WTC11 (cell line): Measurements from ENCODE around the gene MVD. TPM values are rescaled to one million over a fixed set of nuclear protein-coding genes. Genes with fewer than 3 reads are reported as not detected.
"Not testable (repeated sequence)": the region's sequence is repeated elsewhere in the genome, so short reads cannot be mapped to it uniquely, and the experiment has no call there.

Source experiments
- ATAC-seq: fragments of 200-7000 bp; cut with Tn5 transposase; 2 replicates; pipeline ENCODE4 v1.10.0; 2021; ENCODE audit warnings: mild to moderate bottlenecking, moderate library complexity
- CTCF ChIA-PET: fragments of 300-600 bp; sonication (Branson Sonifier 250); formaldehyde crosslinking; loops from one replicate; lab custom pipeline; 2021; ENCODE audit warnings: antibody characterized with exemption; lab: Charles Lee
- POLR2A ChIA-PET: fragments of 350-600 bp; sonication (Branson Sonifier 250); formaldehyde crosslinking; loops from one replicate; lab custom pipeline; 2021; ENCODE audit warnings: antibody characterized with exemption; lab: Charles Lee
- DNase-seq: peaks from one replicate; pipeline ENCODE4 v3.0.0; 2021; ENCODE audit warnings: low spot score
- H3K27ac Mint-ChIP-seq: 2 replicates; pipeline ENCODE4 v1.8.0; 2021; ENCODE audit warnings: mixed read lengths
- H3K27me3 Mint-ChIP-seq: 2 replicates; pipeline ENCODE4 v1.8.0; 2021; ENCODE audit warnings: low read depth, mild to moderate bottlenecking, moderate library complexity, mixed read lengths
- H3K36me3 Mint-ChIP-seq: 2 replicates; pipeline ENCODE4 v1.8.0; 2021; ENCODE audit warnings: mixed read lengths
- H3K4me1 Mint-ChIP-seq: 2 replicates; pipeline ENCODE4 v1.8.0; 2022; ENCODE audit warnings: mixed read lengths
- H3K4me3 Mint-ChIP-seq: 2 replicates; pipeline ENCODE4 v1.8.0; 2021; ENCODE audit warnings: mild to moderate bottlenecking, moderate library complexity, mixed read lengths
- H3K9me3 Mint-ChIP-seq: 2 replicates; pipeline ENCODE4 v1.8.0; 2021; ENCODE audit warnings: mixed read lengths
- ATF1 ChIP-seq: sonication (generic); formaldehyde crosslinking; IDR thresholded peaks from 2 replicates; pipeline ENCODE4 v1.8.1; 2023; ENCODE audit warnings: mild to moderate bottlenecking, moderate library complexity, missing genetic modification reagents
- FOXK1 ChIP-seq: sonication (generic); formaldehyde crosslinking; IDR thresholded peaks from 2 replicates; pipeline ENCODE4 v1.8.0; 2022; ENCODE audit warnings: mild to moderate bottlenecking, moderate library complexity, missing genetic modification reagents
- GABPB1 ChIP-seq: sonication (generic); formaldehyde crosslinking; IDR thresholded peaks from 2 replicates; pipeline ENCODE4 v1.8.1; 2023; ENCODE audit warnings: mild to moderate bottlenecking, missing genetic modification reagents
- IRF1 ChIP-seq: sonication (generic); formaldehyde crosslinking; IDR thresholded peaks from 2 replicates; pipeline ENCODE4 v1.8.0; 2023; ENCODE audit warnings: missing genetic modification reagents
- KAT7 ChIP-seq: sonication (generic); formaldehyde crosslinking; IDR thresholded peaks from 2 replicates; pipeline ENCODE4 v1.8.1; 2023; ENCODE audit warnings: missing genetic modification reagents, mild to moderate bottlenecking, borderline replicate concordance
- PREB ChIP-seq: sonication (generic); formaldehyde crosslinking; IDR thresholded peaks from 2 replicates; pipeline ENCODE4 v1.8.1; 2022; ENCODE audit warnings: mild to moderate bottlenecking, missing genetic modification reagents, moderate library complexity, borderline replicate concordance
- SMAD3 ChIP-seq: sonication (generic); formaldehyde crosslinking; IDR thresholded peaks from 2 replicates; pipeline ENCODE4 v1.8.0; 2022; ENCODE audit warnings: missing genetic modification reagents, mild to moderate bottlenecking, borderline replicate concordance
- SOX15 ChIP-seq: fragments of 250-450 bp; sonication (Bioruptor Pico); IDR thresholded peaks from 2 replicates; pipeline ENCODE4 v1.9.0; 2021; ENCODE audit warnings: mild to moderate bottlenecking
- SP1 ChIP-seq: sonication (generic); formaldehyde crosslinking; conservative IDR thresholded peaks from 2 replicates; pipeline ENCODE4 v1.8.1; 2022; ENCODE audit warnings: missing genetic modification reagents
- STAT6 ChIP-seq: sonication (generic); formaldehyde crosslinking; conservative IDR thresholded peaks from 2 replicates; pipeline ENCODE4 v1.8.1; 2023; ENCODE audit warnings: mild to moderate bottlenecking, low read depth, missing genetic modification reagents, moderate library complexity
- TEAD4 ChIP-seq: sonication (generic); formaldehyde crosslinking; IDR thresholded peaks from 2 replicates; pipeline ENCODE4 v1.8.0; 2022; ENCODE audit warnings: mild to moderate bottlenecking, missing genetic modification reagents
- TP53 ChIP-seq: sonication (generic); formaldehyde crosslinking; IDR thresholded peaks from 2 replicates; pipeline ENCODE4 v1.8.1; 2023; ENCODE audit warnings: mild to moderate bottlenecking, missing genetic modification reagents
- ZNF121 ChIP-seq: sonication (generic); formaldehyde crosslinking; IDR thresholded peaks from 2 replicates; pipeline ENCODE4 v1.8.0; 2023; ENCODE audit warnings: missing genetic modification reagents
- ZNF396 ChIP-seq: fragments of 250-450 bp; sonication (Bioruptor Pico); IDR thresholded peaks from 2 replicates; pipeline ENCODE4 v1.8.0; 2021; ENCODE audit warnings: mild to moderate bottlenecking, moderate library complexity, borderline replicate concordance
- ZNF425 ChIP-seq: fragments of 250-450 bp; sonication (Bioruptor Pico); conservative IDR thresholded peaks from 2 replicates; pipeline ENCODE4 v1.9.0; 2021; ENCODE audit warnings: mild to moderate bottlenecking
- total RNA-seq: library from RNA; stranded (reverse); gene quantifications from 3 replicates; pipeline ENCODE4 v1.2.3, GENCODE V29; 2021
- TF ChIP-seq, protein P1 (sequence below): fragments of 250-450 bp; sonication (Bioruptor Pico); IDR thresholded peaks from 2 replicates; pipeline ENCODE4 v1.9.0; 2021; ENCODE audit warnings: mild to moderate bottlenecking, borderline replicate concordance
- TF ChIP-seq, protein P2 (sequence below): sonication (generic); formaldehyde crosslinking; IDR thresholded peaks from 2 replicates; pipeline ENCODE4 v1.8.1; 2022; ENCODE audit warnings: mild to moderate bottlenecking, moderate library complexity, missing genetic modification reagents
- TF ChIP-seq, protein P3 (sequence below): fragments of 250-450 bp; sonication (Bioruptor Pico); IDR thresholded peaks from 2 replicates; pipeline ENCODE4 v1.9.0; 2021; ENCODE audit warnings: mild to moderate bottlenecking

The MVD gene
- total RNA-seq, 1 experiment from 2014 or later, result 113 TPM

GRCh38 chr16:88669980-88670379 lies 7.1 kb upstream of the MVD start (continued):
- no peak for TF ChIP-seq TEAD4 (CRISPR knock-in tag)
- TF ChIP-seq, protein P1, sequence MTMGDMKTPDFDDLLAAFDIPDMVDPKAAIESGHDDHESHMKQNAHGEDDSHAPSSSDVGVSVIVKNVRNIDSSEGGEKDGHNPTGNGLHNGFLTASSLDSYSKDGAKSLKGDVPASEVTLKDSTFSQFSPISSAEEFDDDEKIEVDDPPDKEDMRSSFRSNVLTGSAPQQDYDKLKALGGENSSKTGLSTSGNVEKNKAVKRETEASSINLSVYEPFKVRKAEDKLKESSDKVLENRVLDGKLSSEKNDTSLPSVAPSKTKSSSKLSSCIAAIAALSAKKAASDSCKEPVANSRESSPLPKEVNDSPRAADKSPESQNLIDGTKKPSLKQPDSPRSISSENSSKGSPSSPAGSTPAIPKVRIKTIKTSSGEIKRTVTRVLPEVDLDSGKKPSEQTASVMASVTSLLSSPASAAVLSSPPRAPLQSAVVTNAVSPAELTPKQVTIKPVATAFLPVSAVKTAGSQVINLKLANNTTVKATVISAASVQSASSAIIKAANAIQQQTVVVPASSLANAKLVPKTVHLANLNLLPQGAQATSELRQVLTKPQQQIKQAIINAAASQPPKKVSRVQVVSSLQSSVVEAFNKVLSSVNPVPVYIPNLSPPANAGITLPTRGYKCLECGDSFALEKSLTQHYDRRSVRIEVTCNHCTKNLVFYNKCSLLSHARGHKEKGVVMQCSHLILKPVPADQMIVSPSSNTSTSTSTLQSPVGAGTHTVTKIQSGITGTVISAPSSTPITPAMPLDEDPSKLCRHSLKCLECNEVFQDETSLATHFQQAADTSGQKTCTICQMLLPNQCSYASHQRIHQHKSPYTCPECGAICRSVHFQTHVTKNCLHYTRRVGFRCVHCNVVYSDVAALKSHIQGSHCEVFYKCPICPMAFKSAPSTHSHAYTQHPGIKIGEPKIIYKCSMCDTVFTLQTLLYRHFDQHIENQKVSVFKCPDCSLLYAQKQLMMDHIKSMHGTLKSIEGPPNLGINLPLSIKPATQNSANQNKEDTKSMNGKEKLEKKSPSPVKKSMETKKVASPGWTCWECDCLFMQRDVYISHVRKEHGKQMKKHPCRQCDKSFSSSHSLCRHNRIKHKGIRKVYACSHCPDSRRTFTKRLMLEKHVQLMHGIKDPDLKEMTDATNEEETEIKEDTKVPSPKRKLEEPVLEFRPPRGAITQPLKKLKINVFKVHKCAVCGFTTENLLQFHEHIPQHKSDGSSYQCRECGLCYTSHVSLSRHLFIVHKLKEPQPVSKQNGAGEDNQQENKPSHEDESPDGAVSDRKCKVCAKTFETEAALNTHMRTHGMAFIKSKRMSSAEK, result no peak
- no peak for TF ChIP-seq SP1 (CRISPR knock-in tag)
- TF ChIP-seq, all 79 proteins: peak for 0

GRCh38 chr16:88669493-88669892 lies 6.6 kb upstream of the MVD start:
- POLR2A ChIA-PET, H3K27me3 Mint-ChIP-seq, H3K27ac Mint-ChIP-seq, H3K4me1 Mint-ChIP-seq, DNase-seq, ATAC-seq, H3K4me3 Mint-ChIP-seq, H3K9me3 Mint-ChIP-seq: not testable (repeated sequence)
- H3K36me3 Mint-ChIP-seq, result peaks cover 12% of the 10 kb centered on the region
- CTCF ChIA-PET, result interaction anchor here (2.1 to 8.4 kb wide), 2 partner anchors 11 to 18 kb away, joined by 8 to 111 read pairs; partner anchors contain the start of gene SNAI3

- H3K4me3 Mint-ChIP-seq, result no peak overlapping the region
- DNase-seq (no peak), ATAC-seq (no peak)
- CTCF ChIA-PET, result interaction anchor here (1.1 to 1.6 kb wide), 3 partner anchors 15 to 70 kb away, joined by 3 to 7 read pairs (median 4); no protein-coding TSS in a partner anchor
- H3K36me3 Mint-ChIP-seq, result peaks cover 12% of the 10 kb centered on the region
- peaks cover 7% of the 10 kb centered on the region for H3K9me3 Mint-ChIP-seq
- no peaks in the 10 kb centered on the region; the same call in 1 of the 2 replicates for H3K27me3 Mint-ChIP-seq
- TF ChIP-seq TP53 (CRISPR knock-in tag) (no peak), ZNF396 (CRISPR knock-in tag) (no peak), GABPB1 (no peak), ZNF121 (CRISPR knock-in tag) (no peak), KAT7 (CRISPR knock-in tag) (no peak), PREB (no peak)
- TF ChIP-seq, protein P2, sequence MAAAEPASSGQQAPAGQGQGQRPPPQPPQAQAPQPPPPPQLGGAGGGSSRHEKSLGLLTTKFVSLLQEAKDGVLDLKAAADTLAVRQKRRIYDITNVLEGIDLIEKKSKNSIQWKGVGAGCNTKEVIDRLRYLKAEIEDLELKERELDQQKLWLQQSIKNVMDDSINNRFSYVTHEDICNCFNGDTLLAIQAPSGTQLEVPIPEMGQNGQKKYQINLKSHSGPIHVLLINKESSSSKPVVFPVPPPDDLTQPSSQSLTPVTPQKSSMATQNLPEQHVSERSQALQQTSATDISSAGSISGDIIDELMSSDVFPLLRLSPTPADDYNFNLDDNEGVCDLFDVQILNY (CRISPR knock-in tag), result no peak
- H3K4me1 Mint-ChIP-seq, result peaks cover 5% of the 10 kb centered on the region
- POLR2A ChIA-PET, result no interaction called here
- peak overlapping the region; percentile 91; the same call in 1 of the 2 replicates for H3K27ac Mint-ChIP-seq
Measured at GRCh38 chr16:88667461-88667860, 4.6 kb upstream of the MVD start.

DNA sequence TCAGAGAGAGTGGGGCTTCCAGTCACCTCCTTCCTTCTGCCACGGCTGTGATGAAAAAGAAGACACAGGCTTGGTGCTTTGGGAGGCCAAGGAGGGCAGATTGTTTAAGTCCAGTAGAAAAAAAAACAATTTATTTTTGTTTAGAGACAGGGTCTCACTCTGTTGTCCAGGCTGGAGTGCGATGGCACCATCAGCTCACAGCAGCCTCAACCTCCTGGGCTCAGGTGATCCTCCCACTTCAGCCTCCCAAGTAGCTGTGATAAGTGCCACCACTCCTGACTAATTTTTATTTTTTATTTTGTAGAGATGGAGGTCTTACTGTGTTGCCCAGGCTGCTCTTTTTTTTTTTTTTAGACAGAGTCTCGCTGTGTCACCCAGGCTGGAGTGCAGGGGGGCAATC lies 2.7 kb upstream of the MVD start:
- Mint-ChIP-seq H3K4me1 (peaks cover 16% of the 10 kb centered on the region), H3K9me3 (peaks cover 7% of the 10 kb centered on the region), H3K4me3 (no peak overlapping the region), H3K27me3 (no peaks in the 10 kb centered on the region; the same call in 1 of the 2 replicates), H3K36me3 (peaks cover 12% of the 10 kb centered on the region), H3K27ac (no peak overlapping the region)
- DNase-seq, result no peak
- ChIA-PET POLR2A (no interaction called here), CTCF (interaction anchor here (0.9 kb wide), 1 partner anchor 10 kb away, joined by 3 read pairs; no protein-coding TSS in a partner anchor)
- no peak for ATAC-seq
- TF ChIP-seq ZNF425 (CRISPR knock-in tag) (no peak), ATF1 (CRISPR knock-in tag) (no peak), SMAD3 (CRISPR knock-in tag) (no peak), IRF1 (CRISPR knock-in tag) (no peak), FOXK1 (no peak), SOX15 (no peak), GABPB1 (no peak), STAT6 (CRISPR knock-in tag) (no peak)
- TF ChIP-seq, protein P3, sequence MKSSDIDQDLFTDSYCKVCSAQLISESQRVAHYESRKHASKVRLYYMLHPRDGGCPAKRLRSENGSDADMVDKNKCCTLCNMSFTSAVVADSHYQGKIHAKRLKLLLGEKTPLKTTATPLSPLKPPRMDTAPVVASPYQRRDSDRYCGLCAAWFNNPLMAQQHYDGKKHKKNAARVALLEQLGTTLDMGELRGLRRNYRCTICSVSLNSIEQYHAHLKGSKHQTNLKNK, result no peak
